ENCODE results near the gene THOC6.

- TF ChIP-seq ZNF221 (tag by site-specific recombination; IDR thresholded peaks at IDR 0.05; ENCODE audit: borderline replicate concordance): no peak
- TF ChIP-seq KLF16 (tag by site-specific recombination; IDR thresholded peaks at IDR 0.05): no peak
- no peak for TF ChIP-seq ZNF2 (tag by site-specific recombination; IDR thresholded peaks at IDR 0.05)
- no peak for TF ChIP-seq CTCF (tag by site-specific recombination; IDR thresholded peaks at IDR 0.05)
- no peak for TF ChIP-seq ELK4 (IDR thresholded peaks at IDR 0.05; ENCODE audit: borderline replicate concordance, low read depth, low read length)
- TF ChIP-seq AEBP2 (tag by site-specific recombination; IDR thresholded peaks at IDR 0.05; ENCODE audit: borderline replicate concordance): no peak
- no peak for TF ChIP-seq ZNF174 (tag by site-specific recombination; IDR thresholded peaks at IDR 0.05)
- TF ChIP-seq ZNF302 (tag by site-specific recombination; IDR thresholded peaks at IDR 0.05; ENCODE audit: low read depth): no peak
- no peak for TF ChIP-seq ZNF114 (tag by site-specific recombination; IDR thresholded peaks at IDR 0.05)
- TF ChIP-seq SP2 (tag by site-specific recombination; IDR thresholded peaks at IDR 0.05): no peak
- TF ChIP-seq ZNF223 (tag by site-specific recombination; IDR thresholded peaks at IDR 0.05): no peak
These were observed 47.8 kb downstream of the THOC6 start for GRCh38 chr16:3071655-3072054.

Data from HEK293 (cell line).